Spleen (tissue), 11 donors: ENCODE measurements around the gene TPPP. TPM values are rescaled to one million over a fixed set of nuclear protein-coding genes. Genes with fewer than 3 reads are reported as not detected.

ENCODE experiments used
- DNase-seq: peaks from one replicate; pipeline ENCODE4 v3.0.0-alpha.2; 2020
- H3K27ac ChIP-seq, 8 donors: fragments of 200-600 bp; sonication (generic) in 7 of 8; 1 replicate in 4 of 8; 2 replicates in 4 of 8; pipeline versions ENCODE4 v1.5.0 to v1.8.0; 2016 to 2021; ENCODE audit warnings: inconsistent platforms in 4 of 8, mild to moderate bottlenecking in 4 of 8, moderate library complexity in 1 of 8
- H3K27me3 ChIP-seq, 7 donors: fragments of 200-600 bp; sonication (generic) in 6 of 7; replicated peaks in 1 of 7; 1 replicate in 4 of 7; 2 replicates in 3 of 7; pipeline versions ENCODE4 v1.5.0 to v1.8.0; 2016 to 2021; ENCODE audit warnings: inconsistent platforms in 3 of 7, mild to moderate bottlenecking in 1 of 7
- H3K36me3 ChIP-seq, 6 donors: fragments of 200-600 bp; sonication (generic) in 5 of 6; 1 replicate in 4 of 6; 2 replicates in 2 of 6; pipeline versions ENCODE4 v1.5.0 to v1.8.0; 2016 to 2021; ENCODE audit warnings: inconsistent platforms in 2 of 6
- H3K4me1 ChIP-seq, 6 donors: fragments of 200-600 bp; sonication (generic) in 5 of 6; 1 replicate in 3 of 6; 2 replicates in 3 of 6; pipeline versions ENCODE4 v1.5.0 to v1.8.0; 2016 to 2021; ENCODE audit warnings: inconsistent platforms in 3 of 6
- H3K4me3 ChIP-seq, 8 donors: fragments of 200-600 bp; sonication (generic) in 7 of 8; 1 replicate in 4 of 8; 2 replicates in 4 of 8; pipeline versions ENCODE4 v1.5.0 to v1.8.0; 2016 to 2021; ENCODE audit warnings: inconsistent platforms in 4 of 8, mild to moderate bottlenecking in 4 of 8, moderate library complexity in 2 of 8
- H3K9me3 ChIP-seq, 8 donors: fragments of 200-600 bp; sonication (generic) in 7 of 8; 1 replicate in 4 of 8; 2 replicates in 4 of 8; pipeline versions ENCODE4 v1.5.0 to v1.8.0; 2016 to 2021; ENCODE audit warnings: inconsistent platforms in 4 of 8
- CTCF ChIP-seq, 11 experiments: fragments of 200-600 bp in 7 of 11; fragments of 450-650 bp in 4 of 11; sonication (generic) in 4 of 11; IDR thresholded peaks in 8 of 11; conservative IDR thresholded peaks in 3 of 11; 1 replicate in 7 of 11; 2 replicates in 4 of 11; pipeline versions ENCODE4 v1.4.0 to v1.8.0; 2016 to 2021; ENCODE audit warnings: antibody characterized with exemption in 11 of 11, inconsistent platforms in 4 of 11, mild to moderate bottlenecking in 1 of 11
- POLR2A ChIP-seq, 3 donors: fragments of 450-650 bp; IDR thresholded peaks; one replicate each; pipeline ENCODE4 v1.5.1; 2017; ENCODE audit warnings: antibody characterized with exemption in 3 of 3, mild to moderate bottlenecking in 1 of 3
- POLR2AphosphoS5 ChIP-seq, 3 donors: sonication (generic); formaldehyde crosslinking; IDR thresholded peaks; one replicate each; pipeline ENCODE4 v1.5.1; 2017; ENCODE audit warnings: antibody characterized with exemption in 3 of 3
- whole genome bisulfite sequencing, 5 donors: extraction: QIAGEN DNeasy Blood & Tissue Kit in 3 of 5; methylation state at CpG; one replicate each; pipeline versions ENCODE4 v1.1.5 to v1.1.7; 2013 to 2018; 5-methylcytosine and 5-hydroxymethylcytosine counted together
- intact Hi-C: fragments of 100-400 bp; cut with DNase I; formaldehyde crosslinking; loops from one replicate; pipeline ENCODE4 v1.15.0; 2023; ENCODE audit warnings: low total_unique reads
- polyA plus RNA-seq, 3 donors: library from polyadenylated mRNA; stranded (reverse); fragments of 200-250 nt; gene quantifications; one replicate each; pipeline ENCODE4 v1.2.1, GENCODE V29; 2013
- total RNA-seq, 7 donors: library from RNA; depleted of rRNA in 3 of 7; stranded (reverse); fragments of >200 nt in 3 of 7; fragmentation: NEBNext Ultra II Directional in 4 of 7; extraction: Animal tissue kit (Norgen Biotek cat#: 25700) in 4 of 7; gene quantifications; one replicate each; pipeline versions ENCODE4 v1.1.0 to v1.2.1, GENCODE V29; 2016 to 2021
- donor health status: healthy with polysubstance abuse.
- donor health status: DM: no; HTN: no; CAD: no; lungs with moderate emphysema.
- donor health status: DM: no; HTN: no; CAD: no.
- donor health status: Bipolar disorder and iron deficiency.
- donor health status: healthy.
- donor health status: DM: no; HTN: no; CAD: no.
- donor health status: DM: yes; HTN: yes; CAD: no.

The TPPP gene
- total and polyA plus RNA-seq, 10 donors = 0.30 to 12.2 (median 3.9) TPM

GRCh38 chr5:611731-612486 is 81.2 kb downstream of the TPPP start, which contains the start of gene CEP72:
TSS of gene CEP72 (plus strand) at chr5:612340. CDS start at chr5:612362, 22 bp downstream.
- no peak for TF ChIP-seq CTCF (IDR thresholded peaks at IDR 0.05 in 8 of 11, conservative IDR thresholded peaks at IDR 0.05 in 3 of 11)
- no peak for TF ChIP-seq POLR2A (IDR thresholded peaks at IDR 0.05)
- peak; percentile 61 to 85 (median 77) for TF ChIP-seq POLR2AphosphoS5 (IDR thresholded peaks at IDR 0.05)
- Histone ChIP-seq H3K4me1 (peaks cover 0 to 47% (median 25%) of the 10 kb centered on the region in 6 donors), H3K36me3 (peaks cover 0 to 5% (median 0%) of the 10 kb centered on the region in 6 donors), H3K27me3 (peaks cover 0 to 22% (median under 1%) of the 10 kb centered on the region in 7 donors), H3K27ac (peak within 1 kb of the TSS in 5 of 8 donors; percentile 59 to 81 (median 79)), H3K9me3 (no peaks in the 10 kb centered on the region), H3K4me3 (peak within 1 kb of the TSS; percentile 78 to 100 (median 92))
- 0 to 1% (median 0%) methylated on average over 17 to 72 of the region's 72 CpGs for WGBS, 5 donors
- DNase-seq = peak; percentile 98
- intact Hi-C loops = no loop called here

- WGBS, 5 donors = 44 to 56% (median 50%) methylated on average over 8 to 11 of the region's 11 CpGs
- DNase-seq = peak; percentile 40
- no peaks in the 10 kb centered on the region for H3K36me3 ChIP-seq
- H3K27ac ChIP-seq = peak overlapping the region in 4 of 8 donors; percentile 68 to 81 (median 79)
- H3K9me3 ChIP-seq = no peaks in the 10 kb centered on the region
- intact Hi-C loops = no loop called here
- peaks cover 0 to 31% (median 9%) of the 10 kb centered on the region in 7 donors for H3K27me3 ChIP-seq
- H3K4me1 ChIP-seq = peaks cover 0 to 47% (median 25%) of the 10 kb centered on the region in 6 donors
- H3K4me3 ChIP-seq = peak overlapping the region in 7 of 8 donors; percentile 78 to 100 (median 93)
- TF ChIP-seq CTCF (IDR thresholded peaks at IDR 0.05 in 8 of 11, conservative IDR thresholded peaks at IDR 0.05 in 3 of 11) (no peak), POLR2AphosphoS5 (IDR thresholded peaks at IDR 0.05) (no peak), POLR2A (IDR thresholded peaks at IDR 0.05) (no peak)
Observed at GRCh38 chr5:610744-611730, 82.1 kb downstream of the TPPP start.

GRCh38 chr5:610011-610743 is 83.0 kb downstream of the TPPP start:
- Histone ChIP-seq H3K27me3 (peaks cover 0 to 33% (median 11%) of the 10 kb centered on the region in 7 donors), H3K27ac (no peak overlapping the region), H3K4me3 (no peak overlapping the region), H3K36me3 (no peaks in the 10 kb centered on the region), H3K9me3 (no peaks in the 10 kb centered on the region), H3K4me1 (peaks cover 0 to 47% (median 25%) of the 10 kb centered on the region in 6 donors)
- TF ChIP-seq POLR2A (IDR thresholded peaks at IDR 0.05) (no peak), POLR2AphosphoS5 (IDR thresholded peaks at IDR 0.05) (no peak), CTCF (IDR thresholded peaks at IDR 0.05 in 8 of 11, conservative IDR thresholded peaks at IDR 0.05 in 3 of 11) (no peak)
- DNase-seq = peak; percentile 73
- intact Hi-C loops = no loop called here
- 89 to 94% (median 92%) methylated on average over 8 to 9 of the region's 9 CpGs for WGBS, 5 donors

Other genes starting within 250 kb of the TPPP start
- gene SLC9A3, start 168.9 kb downstream of the TPPP start, total RNA-seq = 1 to 10 TPM; 1.0 to 3.2 (median 1.3) TPM
- 1 to 10 TPM; 1.5 to 1.8 (median 1.5) TPM for gene SLC9A3, start 168.9 kb downstream of the TPPP start, polyA plus RNA-seq
- gene CEP72, start 81.0 kb downstream of the TPPP start, total RNA-seq = 10 to 100 TPM in 4 of 7 donors, 1 to 10 TPM in 3; 8.5 to 13.1 (median 10.4) TPM
- gene CEP72, start 81.0 kb downstream of the TPPP start, polyA plus RNA-seq = 1 to 10 TPM; 2.1 to 4.5 (median 2.9) TPM
- 10 to 100 TPM in 2 of 7 donors, 1 to 10 TPM in 5; 2.8 to 74.3 (median 6.2) TPM for gene ZDHHC11B, start 91.4 kb upstream of the TPPP start, total RNA-seq
- gene ZDHHC11B, start 91.4 kb upstream of the TPPP start, polyA plus RNA-seq = 1 to 10 TPM in 2 of 3 donors, under 1 TPM in 1; 0.97 to 3.8 (median 1.9) TPM
- 10 to 100 TPM in 4 of 7 donors, 1 to 10 TPM in 3; 1.3 to 75.0 (median 10.5) TPM for gene ZDHHC11, start 157.6 kb upstream of the TPPP start, total RNA-seq
- gene ZDHHC11, start 157.6 kb upstream of the TPPP start, polyA plus RNA-seq = 1 to 10 TPM; 1.9 to 2.8 (median 2.1) TPM
- gene BRD9, start 199.4 kb upstream of the TPPP start, total RNA-seq = 10 to 100 TPM; 32.2 to 82.9 (median 39.7) TPM
- gene BRD9, start 199.4 kb upstream of the TPPP start, polyA plus RNA-seq = 10 to 100 TPM; 26.5 to 54.5 (median 38.6) TPM
- gene TRIP13, start 199.5 kb upstream of the TPPP start, total RNA-seq = 1 to 10 TPM; 1.0 to 5.4 (median 2.1) TPM
- 1 to 10 TPM; 1.2 to 3.4 (median 2.6) TPM for gene TRIP13, start 199.5 kb upstream of the TPPP start, polyA plus RNA-seq